Dedifferentiated amniotic fluid mesenchymal stem cell (primary cell): ENCODE data around the gene RAET1G.
"Not testable (repeated sequence)": the region's sequence is repeated elsewhere in the genome, so short reads cannot be mapped to it uniquely, and the experiment has no call there.

Experiments used
- DNase-seq: peaks from one replicate; pipeline ENCODE4 v3.0.0-alpha.2; 2016; ENCODE audit errors: extremely low spot score

Gene RAET1G

GRCh38 chr6:149934249-149935156 lies 11.6 kb upstream of the RAET1G start:
- peak; percentile 81 for DNase-seq

GRCh38 chr6:149933461-149933860 lies 10.5 kb upstream of the RAET1G start:
- DNase-seq, result no peak

- no peak for DNase-seq
Measured at GRCh38 chr6:149933036-149933435, 10.1 kb upstream of the RAET1G start.

GRCh38 chr6:149931501-149931900 lies 8.6 kb upstream of the RAET1G start:
- DNase-seq, result no peak

- no peak for DNase-seq
Measured at GRCh38 chr6:149929422-149929821, 6.5 kb upstream of the RAET1G start.

- DNase-seq, result not testable (repeated sequence)
Measured at GRCh38 chr6:149927025-149927424, 4.1 kb upstream of the RAET1G start.

GRCh38 chr6:149925974-149926777 lies 3.3 kb upstream of the RAET1G start:
- DNase-seq, result peak; percentile 84

- DNase-seq, result no peak
Measured at GRCh38 chr6:149925253-149925973, 2.5 kb upstream of the RAET1G start.

- no peak for DNase-seq
Measured at GRCh38 chr6:149924933-149925252, 2.0 kb upstream of the RAET1G start.

GRCh38 chr6:149924206-149924932 lies 1.4 kb upstream of the RAET1G start:
- DNase-seq, result no peak

- no peak for DNase-seq
Measured at GRCh38 chr6:149923327-149923986, 536 bp upstream of the RAET1G start.

GRCh38 chr6:149922091-149922490 lies 830 bp downstream of the RAET1G start:
- not testable (repeated sequence) for DNase-seq

GRCh38 chr6:149921361-149921760 lies 1.6 kb downstream of the RAET1G start:
- no peak for DNase-seq

- no peak for DNase-seq
Measured at GRCh38 chr6:149919834-149920225, 3.1 kb downstream of the RAET1G start.

GRCh38 chr6:149919126-149919833 lies 3.6 kb downstream of the RAET1G start:
- not testable (repeated sequence) for DNase-seq

- no peak for DNase-seq
Measured at GRCh38 chr6:149918151-149918905, 4.6 kb downstream of the RAET1G start.

GRCh38 chr6:149917679-149918078 lies 5.2 kb downstream of the RAET1G start:
- DNase-seq, result no peak

GRCh38 chr6:149915970-149916865 lies 6.7 kb downstream of the RAET1G start:
- DNase-seq, result no peak
